SK-N-MC (cell line): Measurements from ENCODE around the gene PROKR1.
"Not testable (repeated sequence)": the region's sequence is repeated elsewhere in the genome, so short reads cannot be mapped to it uniquely, and the experiment has no call there.

ENCODE experiments used
- DNase-seq: peaks from one replicate; pipeline ENCODE4 v3.0.0-alpha.2; 2011; ENCODE audit warnings: low read depth, low spot score
- H3K27ac ChIP-seq: fragments of 200-600 bp; sonication (generic); 2 replicates; pipeline ENCODE4 v1.5.1; 2016; ENCODE audit warnings: mixed run types
- H3K36me3 ChIP-seq: fragments of 200-600 bp; sonication (generic); 2 replicates; pipeline ENCODE4 v1.6.1; 2017; ENCODE audit warnings: antibody characterized with exemption, low read length, mixed read lengths; ENCODE audit not compliant: insufficient read depth
- H3K4me3 ChIP-seq: fragments of 200-600 bp; sonication (generic); 2 replicates; pipeline ENCODE4 v1.5.1; 2016
- H3K9ac ChIP-seq: fragments of 200-600 bp; sonication (generic); 2 replicates; pipeline ENCODE4 v1.8.0; 2017; ENCODE audit warnings: mixed run types, mixed read lengths; ENCODE audit not compliant: insufficient read length
- H3K9me3 ChIP-seq: fragments of 200-600 bp; sonication (generic); 2 replicates; pipeline ENCODE4 v1.6.1; 2017; ENCODE audit warnings: low read depth, mild to moderate bottlenecking, antibody characterized with exemption, low read length, moderate library complexity, mixed read lengths
- EZH2 ChIP-seq: fragments of 200-600 bp; sonication (generic); IDR thresholded peaks from one replicate; pipeline ENCODE4 v1.6.1; 2017; ENCODE audit warnings: antibody characterized with exemption
- FOXP2 ChIP-seq: optimal IDR thresholded peaks from 2 replicates; pipeline ENCODE3; 2011; ENCODE audit warnings: mild to moderate bottlenecking, moderate library complexity; ENCODE audit not compliant: insufficient read depth; ENCODE audit errors: extremely low read length, control extremely low read depth
- POLR2AphosphoS5 ChIP-seq: IDR thresholded peaks from 2 replicates; pipeline ENCODE4 v1.6.1; 2012; ENCODE audit warnings: mild to moderate bottlenecking, low read depth, low read length, borderline replicate concordance

PROKR1 gene

GRCh38 chr2:68663371-68664156, 20.2 kb downstream of the PROKR1 start:
- no peak overlapping the region for H3K9ac ChIP-seq
- no peak overlapping the region for H3K27ac ChIP-seq
- no peak overlapping the region for H3K4me3 ChIP-seq
- no peak for DNase-seq
- TF ChIP-seq EZH2 (no peak), FOXP2 (no peak), POLR2AphosphoS5 (no peak)
- no peaks in the 10 kb centered on the region for H3K9me3 ChIP-seq
- no peaks in the 10 kb centered on the region for H3K36me3 ChIP-seq

GRCh38 chr2:68667371-68667770, 24.0 kb downstream of the PROKR1 start:
- no peak overlapping the region for H3K27ac ChIP-seq
- no peaks in the 10 kb centered on the region for H3K9me3 ChIP-seq
- H3K36me3 ChIP-seq: no peaks in the 10 kb centered on the region
- H3K4me3 ChIP-seq: no peak overlapping the region
- H3K9ac ChIP-seq: no peak overlapping the region
- no peak for DNase-seq
- TF ChIP-seq POLR2AphosphoS5 (no peak), EZH2 (no peak), FOXP2 (no peak)

GRCh38 chr2:68669651-68670050, 26.3 kb downstream of the PROKR1 start:
- H3K36me3 ChIP-seq: no peaks in the 10 kb centered on the region
- H3K9ac ChIP-seq: no peak overlapping the region
- TF ChIP-seq FOXP2 (no peak), POLR2AphosphoS5 (no peak), EZH2 (no peak)
- no peak for DNase-seq
- no peaks in the 10 kb centered on the region for H3K9me3 ChIP-seq
- no peak overlapping the region for H3K4me3 ChIP-seq
- H3K27ac ChIP-seq: no peak overlapping the region

GRCh38 chr2:68671961-68672360, 28.6 kb downstream of the PROKR1 start:
- Histone ChIP-seq H3K27ac (no peak overlapping the region), H3K9ac (no peak overlapping the region), H3K36me3 (no peaks in the 10 kb centered on the region), H3K9me3 (no peaks in the 10 kb centered on the region), H3K4me3 (no peak overlapping the region)
- TF ChIP-seq POLR2AphosphoS5 (no peak), EZH2 (no peak), FOXP2 (no peak)
- DNase-seq: no peak

GRCh38 chr2:68673631-68674030, 30.3 kb downstream of the PROKR1 start:
- TF ChIP-seq EZH2 (no peak), FOXP2 (no peak), POLR2AphosphoS5 (no peak)
- Histone ChIP-seq H3K27ac (no peak overlapping the region), H3K36me3 (no peaks in the 10 kb centered on the region), H3K4me3 (no peak overlapping the region), H3K9ac (no peak overlapping the region), H3K9me3 (no peaks in the 10 kb centered on the region)
- no peak for DNase-seq

GRCh38 chr2:68675470-68675869, 32.1 kb downstream of the PROKR1 start:
- Histone ChIP-seq H3K9me3 (no peaks in the 10 kb centered on the region), H3K27ac (no peak overlapping the region), H3K9ac (no peak overlapping the region), H3K36me3 (no peaks in the 10 kb centered on the region), H3K4me3 (no peak overlapping the region)
- no peak for TF ChIP-seq FOXP2
- TF ChIP-seq POLR2AphosphoS5: no peak
- TF ChIP-seq EZH2: no peak
- no peak for DNase-seq

GRCh38 chr2:68677837-68678236, 34.5 kb downstream of the PROKR1 start:
- not testable (repeated sequence) for DNase-seq, H3K36me3 ChIP-seq, H3K27ac ChIP-seq, H3K4me3 ChIP-seq, H3K9ac ChIP-seq, H3K9me3 ChIP-seq

GRCh38 chr2:68679166-68679916, 36.0 kb downstream of the PROKR1 start:
- not testable (repeated sequence) for H3K36me3 ChIP-seq, H3K9me3 ChIP-seq, H3K4me3 ChIP-seq, H3K9ac ChIP-seq, DNase-seq, H3K27ac ChIP-seq

GRCh38 chr2:68679917-68680267, 36.5 kb downstream of the PROKR1 start:
- not testable (repeated sequence) for H3K9ac ChIP-seq, H3K27ac ChIP-seq, H3K9me3 ChIP-seq, H3K4me3 ChIP-seq, H3K36me3 ChIP-seq, DNase-seq
